NK-92 treated with Interleukin-12 subunit alpha and Interleukin-12 subunit beta, amount 100 ng/mL, for 24 hours (cell line): ENCODE data around the gene CELSR1.

ENCODE experiments used
- DNase-seq: peaks from one replicate; lab custom pipeline; 2025; lab: John Stamatoyannopoulos, UW

Gene CELSR1

GRCh38 chr22:46376111-46376510 lies 161.3 kb downstream of the CELSR1 start:
- DNase-seq, result no peak

GRCh38 chr22:46374663-46375474 lies 162.6 kb downstream of the CELSR1 start:
- DNase-seq, result no peak

- no peak for DNase-seq
Observed at GRCh38 chr22:46373921-46374662, 163.3 kb downstream of the CELSR1 start.

- no peak for DNase-seq
Observed at GRCh38 chr22:46373159-46373558, 164.3 kb downstream of the CELSR1 start.

GRCh38 chr22:46372686-46373085 lies 164.7 kb downstream of the CELSR1 start:
- no peak for DNase-seq

- no peak for DNase-seq
Observed at GRCh38 chr22:46371623-46372226, 165.7 kb downstream of the CELSR1 start.

GRCh38 chr22:46370584-46371291 lies 166.7 kb downstream of the CELSR1 start:
- peak; percentile 57 for DNase-seq

GRCh38 chr22:46369716-46370583 lies 167.5 kb downstream of the CELSR1 start:
- no peak for DNase-seq

GRCh38 chr22:46368871-46369715 lies 168.3 kb downstream of the CELSR1 start:
- no peak for DNase-seq

GRCh38 chr22:46368422-46368821 lies 169.0 kb downstream of the CELSR1 start:
- DNase-seq, result no peak

GRCh38 chr22:46367707-46368191 lies 169.7 kb downstream of the CELSR1 start:
- no peak for DNase-seq

- no peak for DNase-seq
Observed at GRCh38 chr22:46366801-46367706, 170.4 kb downstream of the CELSR1 start.

GRCh38 chr22:46366327-46366731 lies 171.1 kb downstream of the CELSR1 start:
- no peak for DNase-seq

GRCh38 chr22:46365166-46365624 lies 172.2 kb downstream of the CELSR1 start:
- no peak for DNase-seq

GRCh38 chr22:46364341-46365165 lies 172.9 kb downstream of the CELSR1 start:
- DNase-seq, result no peak

GRCh38 chr22:46363611-46364321 lies 173.7 kb downstream of the CELSR1 start:
- DNase-seq, result no peak

- no peak for DNase-seq
Observed at GRCh38 chr22:46362934-46363515, 174.4 kb downstream of the CELSR1 start.
